ENCODE data around the gene RUNX3. TPM values are rescaled to one million over a fixed set of nuclear protein-coding genes. Genes with fewer than 3 reads are reported as not detected.

The RUNX3 gene
- polyA plus RNA-seq, 1 donor (not counting 4 experiments of a cell fraction or from before 2014, with no cell fraction given): not detected

DNA sequence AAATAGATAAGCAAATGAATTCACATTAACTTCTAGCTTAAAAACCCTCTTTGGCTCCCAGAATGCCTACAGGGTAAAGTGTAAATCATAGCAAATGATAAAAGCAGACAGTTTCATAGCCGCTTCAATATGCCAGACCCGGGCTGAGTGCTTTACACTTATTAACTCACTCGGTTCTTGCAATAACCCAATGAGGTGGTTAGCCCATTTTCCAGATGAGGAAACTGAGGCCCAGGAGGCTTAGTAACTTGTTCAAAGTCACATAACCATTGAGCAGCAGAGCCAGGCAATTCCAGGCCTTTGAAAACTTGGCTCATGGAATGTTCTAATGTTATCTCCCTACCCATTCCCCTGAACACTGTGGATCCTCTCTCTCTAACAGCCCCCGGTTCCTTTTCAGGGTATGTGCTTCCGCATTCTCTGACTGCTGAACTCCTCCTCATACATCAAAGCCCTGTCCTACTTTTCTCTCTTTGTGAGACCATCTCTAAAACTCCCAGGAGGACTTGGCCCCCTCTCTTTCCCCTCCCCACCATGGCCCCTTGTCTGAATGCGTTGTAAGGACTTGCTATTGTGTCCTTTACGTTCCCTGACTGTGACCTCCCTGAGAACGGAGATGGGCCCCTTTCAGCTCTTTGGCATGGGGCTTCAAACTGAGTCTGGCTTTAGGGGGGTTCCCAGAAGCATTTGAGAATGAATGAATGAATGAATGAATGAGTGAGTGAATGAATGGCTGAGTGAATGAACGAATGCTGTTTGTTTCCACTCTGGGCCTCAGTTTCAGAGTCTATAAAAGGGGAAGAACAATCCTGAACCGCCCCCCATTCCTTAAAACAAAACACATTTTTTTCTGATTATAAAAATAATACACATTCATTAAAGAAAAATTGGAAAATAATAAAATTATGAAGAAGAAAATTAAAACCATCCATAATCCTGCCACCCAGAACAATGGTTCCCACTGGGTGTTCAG lies 15.6 kb upstream of the RUNX3 start:
- H3K4me3 ChIP-seq (ENCODE audit: control insufficient read depth in 2 of 3, extremely low read depth in 1 of 3, insufficient read depth in 2 of 3, low read depth in 1 of 3, low read length in 3 of 3): no peak overlapping the region
- no peaks in the 10 kb centered on the region for H3K36me3 ChIP-seq (ENCODE audit: control insufficient read depth in 2 of 2, extremely low read depth in 1 of 2, insufficient read depth in 2 of 2, low read length in 2 of 2)
- TF ChIP-seq, protein P1, sequence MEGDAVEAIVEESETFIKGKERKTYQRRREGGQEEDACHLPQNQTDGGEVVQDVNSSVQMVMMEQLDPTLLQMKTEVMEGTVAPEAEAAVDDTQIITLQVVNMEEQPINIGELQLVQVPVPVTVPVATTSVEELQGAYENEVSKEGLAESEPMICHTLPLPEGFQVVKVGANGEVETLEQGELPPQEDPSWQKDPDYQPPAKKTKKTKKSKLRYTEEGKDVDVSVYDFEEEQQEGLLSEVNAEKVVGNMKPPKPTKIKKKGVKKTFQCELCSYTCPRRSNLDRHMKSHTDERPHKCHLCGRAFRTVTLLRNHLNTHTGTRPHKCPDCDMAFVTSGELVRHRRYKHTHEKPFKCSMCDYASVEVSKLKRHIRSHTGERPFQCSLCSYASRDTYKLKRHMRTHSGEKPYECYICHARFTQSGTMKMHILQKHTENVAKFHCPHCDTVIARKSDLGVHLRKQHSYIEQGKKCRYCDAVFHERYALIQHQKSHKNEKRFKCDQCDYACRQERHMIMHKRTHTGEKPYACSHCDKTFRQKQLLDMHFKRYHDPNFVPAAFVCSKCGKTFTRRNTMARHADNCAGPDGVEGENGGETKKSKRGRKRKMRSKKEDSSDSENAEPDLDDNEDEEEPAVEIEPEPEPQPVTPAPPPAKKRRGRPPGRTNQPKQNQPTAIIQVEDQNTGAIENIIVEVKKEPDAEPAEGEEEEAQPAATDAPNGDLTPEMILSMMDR (optimal IDR thresholded peaks at IDR 0.05 in 1 of 3, IDR thresholded peaks at IDR 0.05 in 1 of 3, conservative IDR thresholded peaks at IDR 0.05 in 1 of 3; ENCODE audit: extremely low read depth in 1 of 3, insufficient read depth in 2 of 3, low read length in 3 of 3): no peak
- TF ChIP-seq EZH2 (IDR thresholded peaks at IDR 0.05; ENCODE audit: low read length): no peak
- peaks cover 9% of the 10 kb centered on the region for H3K4me1 ChIP-seq (ENCODE audit: control insufficient read depth, extremely low read depth, insufficient read depth, low read length)
- peaks cover 18% of the 10 kb centered on the region for H3K27me3 ChIP-seq (ENCODE audit: control insufficient read depth, extremely low read depth, insufficient read depth, low read length)
- H4K20me1 ChIP-seq (ENCODE audit: control insufficient read depth, extremely low read depth, insufficient read depth, low read length): no peaks in the 10 kb centered on the region
- DNase-seq (ENCODE audit: low read depth, low spot score) (no peak), FAIRE-seq (no peak)
- no peaks in the 10 kb centered on the region for H3K9me3 ChIP-seq (ENCODE audit: control insufficient read depth, low read depth, low read length)
- H3K9me1 ChIP-seq (ENCODE audit: control insufficient read depth, extremely low read depth, insufficient read depth, low read length): no peaks in the 10 kb centered on the region
- dilution Hi-C loops (cut with MboI; ENCODE audit: extremely low pct_ligation_motif_present, low sequenced_read_pairs): loop anchor here (25.0 kb wide), 1 partner anchor 267 kb away; no protein-coding TSS in a partner anchor
- no peak overlapping the region for H2AFZ ChIP-seq (ENCODE audit: control insufficient read depth, low read length)
- H3K9ac ChIP-seq (ENCODE audit: control insufficient read depth, extremely low read depth, insufficient read depth, low read length): no peak overlapping the region
- H3K27ac ChIP-seq (ENCODE audit: control insufficient read depth, insufficient read depth, low read length): no peak overlapping the region
- H3K79me2 ChIP-seq (ENCODE audit: control insufficient read depth, insufficient read depth, low read length): no peaks in the 10 kb centered on the region
- no peak overlapping the region for H3K4me2 ChIP-seq (ENCODE audit: control insufficient read depth, extremely low read depth, insufficient read depth, low read depth, low read length)

- Histone ChIP-seq H3K4me2 (ENCODE audit: control insufficient read depth, extremely low read depth, insufficient read depth, low read depth, low read length) (no peak overlapping the region), H2AFZ (ENCODE audit: control insufficient read depth, low read length) (no peak overlapping the region), H3K4me3 (ENCODE audit: control insufficient read depth in 2 of 3, extremely low read depth in 1 of 3, insufficient read depth in 2 of 3, low read depth in 1 of 3, low read length in 3 of 3) (no peak overlapping the region), H3K9ac (ENCODE audit: control insufficient read depth, extremely low read depth, insufficient read depth, low read length) (no peak overlapping the region), H3K4me1 (ENCODE audit: control insufficient read depth, extremely low read depth, insufficient read depth, low read length) (peaks cover 5% of the 10 kb centered on the region), H3K9me3 (ENCODE audit: control insufficient read depth, low read depth, low read length) (no peaks in the 10 kb centered on the region), H3K9me1 (ENCODE audit: control insufficient read depth, extremely low read depth, insufficient read depth, low read length) (no peaks in the 10 kb centered on the region), H3K36me3 (ENCODE audit: control insufficient read depth in 2 of 2, extremely low read depth in 1 of 2, insufficient read depth in 2 of 2, low read length in 2 of 2) (no peaks in the 10 kb centered on the region), H3K79me2 (ENCODE audit: control insufficient read depth, insufficient read depth, low read length) (no peaks in the 10 kb centered on the region), H4K20me1 (ENCODE audit: control insufficient read depth, extremely low read depth, insufficient read depth, low read length) (no peaks in the 10 kb centered on the region), H3K27ac (ENCODE audit: control insufficient read depth, insufficient read depth, low read length) (no peak overlapping the region), H3K27me3 (ENCODE audit: control insufficient read depth, extremely low read depth, insufficient read depth, low read length) (peaks cover 18% of the 10 kb centered on the region)
- dilution Hi-C loops (cut with MboI; ENCODE audit: extremely low pct_ligation_motif_present, low sequenced_read_pairs): loop anchor here (25.0 kb wide), 1 partner anchor 268 kb away; no protein-coding TSS in a partner anchor
- FAIRE-seq: no peak
- no peak for DNase-seq (ENCODE audit: low read depth, low spot score)
- no peak for TF ChIP-seq EZH2 (IDR thresholded peaks at IDR 0.05; ENCODE audit: low read length)
- TF ChIP-seq, protein P1 (optimal IDR thresholded peaks at IDR 0.05 in 1 of 3, IDR thresholded peaks at IDR 0.05 in 1 of 3, conservative IDR thresholded peaks at IDR 0.05 in 1 of 3; ENCODE audit: extremely low read depth in 1 of 3, insufficient read depth in 2 of 3, low read length in 3 of 3): no peak
Measured at GRCh38 chr1:24944318-24944717, 14.2 kb upstream of the RUNX3 start.

All from keratinocyte (primary cell).